ENCODE data around the gene BANP.
"Not testable (repeated sequence)": the region's sequence is repeated elsewhere in the genome, so short reads cannot be mapped to it uniquely, and the experiment has no call there.

DNA sequence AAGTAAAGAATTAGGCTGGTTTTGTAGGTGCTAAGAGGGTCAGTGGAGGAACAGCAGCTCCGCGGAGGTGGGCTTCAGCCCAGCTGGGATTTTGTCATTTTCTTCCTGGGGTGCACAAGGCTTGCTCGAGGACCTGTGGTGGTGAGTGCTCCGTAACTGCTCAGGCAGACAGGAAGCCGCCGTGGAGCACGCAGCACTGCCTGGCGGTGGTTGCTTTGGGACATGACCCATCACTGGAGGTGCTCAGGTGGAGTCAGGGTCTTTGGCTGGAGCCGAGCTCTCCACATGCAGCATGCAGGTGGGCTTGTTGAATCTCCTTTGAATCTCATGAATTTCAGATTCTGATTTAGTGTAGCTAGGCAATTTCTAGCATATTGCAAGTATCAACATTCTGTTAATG lies 79.7 kb downstream of the BANP start:
- TF ChIP-seq, protein P1, sequence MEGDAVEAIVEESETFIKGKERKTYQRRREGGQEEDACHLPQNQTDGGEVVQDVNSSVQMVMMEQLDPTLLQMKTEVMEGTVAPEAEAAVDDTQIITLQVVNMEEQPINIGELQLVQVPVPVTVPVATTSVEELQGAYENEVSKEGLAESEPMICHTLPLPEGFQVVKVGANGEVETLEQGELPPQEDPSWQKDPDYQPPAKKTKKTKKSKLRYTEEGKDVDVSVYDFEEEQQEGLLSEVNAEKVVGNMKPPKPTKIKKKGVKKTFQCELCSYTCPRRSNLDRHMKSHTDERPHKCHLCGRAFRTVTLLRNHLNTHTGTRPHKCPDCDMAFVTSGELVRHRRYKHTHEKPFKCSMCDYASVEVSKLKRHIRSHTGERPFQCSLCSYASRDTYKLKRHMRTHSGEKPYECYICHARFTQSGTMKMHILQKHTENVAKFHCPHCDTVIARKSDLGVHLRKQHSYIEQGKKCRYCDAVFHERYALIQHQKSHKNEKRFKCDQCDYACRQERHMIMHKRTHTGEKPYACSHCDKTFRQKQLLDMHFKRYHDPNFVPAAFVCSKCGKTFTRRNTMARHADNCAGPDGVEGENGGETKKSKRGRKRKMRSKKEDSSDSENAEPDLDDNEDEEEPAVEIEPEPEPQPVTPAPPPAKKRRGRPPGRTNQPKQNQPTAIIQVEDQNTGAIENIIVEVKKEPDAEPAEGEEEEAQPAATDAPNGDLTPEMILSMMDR (IDR thresholded peaks at IDR 0.05), result not testable (repeated sequence)
- not testable (repeated sequence) for TF ChIP-seq POLR2A (IDR thresholded peaks at IDR 0.05)

Measured in heart left ventricle (tissue), 13 donors.